Suppressor macrophage treated with lipopolysaccharide for 4 hours (primary cell): ENCODE data around the gene BCL2.

Source experiments
- DNase-seq: peaks from one replicate; pipeline ENCODE4 v3.0.0-alpha.2; 2020

BCL2 gene

DNA sequence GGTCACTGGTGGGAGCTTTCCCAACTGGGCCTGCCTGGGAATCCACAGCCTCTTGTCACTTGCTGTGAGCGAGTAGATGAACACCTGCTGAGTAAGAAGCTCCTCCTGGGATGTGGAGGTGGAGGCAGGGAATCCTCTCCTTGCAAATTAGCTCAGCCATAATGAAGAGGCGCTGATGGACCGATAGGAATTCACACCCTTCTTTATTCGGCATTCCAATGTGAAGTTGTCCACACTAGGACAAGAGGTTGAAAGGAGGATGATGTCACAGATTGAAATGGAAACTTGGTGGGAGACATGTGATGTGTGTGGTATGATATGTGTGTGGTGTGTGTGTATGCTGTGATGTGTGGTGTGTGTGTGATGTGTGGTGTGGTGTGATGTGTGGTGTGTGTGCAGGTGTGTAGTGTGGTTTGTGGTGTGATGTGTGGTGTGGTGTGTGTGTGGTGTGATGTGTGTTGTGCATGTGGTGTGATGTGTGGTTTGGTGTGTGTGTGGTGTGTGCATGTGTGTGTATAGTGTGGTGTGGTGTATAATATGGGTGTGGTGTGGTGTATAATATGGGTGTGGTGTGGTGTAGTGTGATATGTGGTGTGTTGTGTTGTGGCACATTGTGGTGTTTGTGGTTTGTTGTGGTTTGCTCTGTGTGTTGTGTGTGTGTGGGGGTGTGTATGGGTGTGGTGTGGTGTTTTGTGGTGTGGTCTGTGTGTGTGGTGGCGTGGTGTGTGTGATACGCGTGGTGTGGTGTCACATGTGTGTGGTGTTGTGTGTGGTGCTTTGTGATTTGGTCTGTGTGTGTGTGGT, 216.4 kb downstream of the BCL2 start:
- DNase-seq, result no peak

DNA sequence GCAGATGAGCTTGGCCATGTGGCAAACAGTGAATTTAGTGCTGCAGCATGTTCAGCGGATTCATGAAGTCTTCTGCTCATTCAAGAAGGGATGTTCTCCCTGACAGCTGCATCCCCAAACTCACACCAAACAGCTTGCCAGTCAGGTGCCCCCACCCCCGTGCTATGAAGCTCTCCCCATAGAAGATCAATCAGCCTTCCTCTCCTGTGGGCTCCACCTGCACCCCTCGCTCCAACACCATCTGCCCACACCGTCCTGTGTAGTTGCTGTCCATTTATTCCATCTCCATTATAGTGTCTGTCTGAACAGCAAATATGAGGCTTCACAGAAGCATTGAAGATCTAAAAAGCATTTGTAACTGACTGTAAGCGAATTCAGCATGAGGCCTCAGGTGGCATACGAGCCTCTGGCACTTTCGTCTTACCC, 218.9 kb downstream of the BCL2 start:
- no peak for DNase-seq

DNA sequence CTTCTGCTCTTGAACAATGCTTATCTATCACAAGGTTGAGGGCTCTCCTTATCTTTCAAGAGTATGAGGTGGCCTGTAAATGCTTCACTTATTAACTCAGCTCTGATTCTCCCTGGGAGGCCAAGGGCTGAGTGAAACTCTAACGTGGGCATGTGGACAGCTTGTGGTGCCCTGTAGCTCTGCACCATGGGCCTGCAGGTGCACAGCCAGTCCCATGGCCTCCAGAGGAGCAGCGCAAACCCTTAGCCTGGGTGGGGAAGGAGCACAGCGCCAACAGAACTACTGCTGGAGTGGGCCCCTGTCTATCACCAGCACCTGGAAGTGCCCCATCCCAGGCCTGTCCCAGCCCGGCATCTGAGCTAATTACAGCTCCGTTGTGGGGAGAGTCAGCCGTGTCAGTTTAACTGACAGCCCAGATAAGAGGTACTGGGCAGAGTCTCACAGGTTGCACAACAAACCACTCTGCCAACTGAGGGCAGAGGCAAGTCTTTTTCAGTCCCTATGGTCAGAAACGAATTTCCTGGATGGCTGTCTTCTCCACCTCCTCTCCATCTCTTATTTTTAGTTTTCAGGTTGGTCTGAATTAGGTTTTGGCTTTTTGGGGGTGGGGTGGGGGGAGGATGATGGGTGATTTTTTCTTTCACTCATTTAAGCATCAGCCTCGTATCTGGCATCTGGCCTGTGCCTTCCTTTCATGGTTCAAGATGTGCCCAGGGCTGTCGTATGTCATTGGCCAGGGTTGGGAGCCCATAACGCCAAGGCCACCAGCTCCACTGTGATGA, 219.5 kb downstream of the BCL2 start:
- no peak for DNase-seq

DNA sequence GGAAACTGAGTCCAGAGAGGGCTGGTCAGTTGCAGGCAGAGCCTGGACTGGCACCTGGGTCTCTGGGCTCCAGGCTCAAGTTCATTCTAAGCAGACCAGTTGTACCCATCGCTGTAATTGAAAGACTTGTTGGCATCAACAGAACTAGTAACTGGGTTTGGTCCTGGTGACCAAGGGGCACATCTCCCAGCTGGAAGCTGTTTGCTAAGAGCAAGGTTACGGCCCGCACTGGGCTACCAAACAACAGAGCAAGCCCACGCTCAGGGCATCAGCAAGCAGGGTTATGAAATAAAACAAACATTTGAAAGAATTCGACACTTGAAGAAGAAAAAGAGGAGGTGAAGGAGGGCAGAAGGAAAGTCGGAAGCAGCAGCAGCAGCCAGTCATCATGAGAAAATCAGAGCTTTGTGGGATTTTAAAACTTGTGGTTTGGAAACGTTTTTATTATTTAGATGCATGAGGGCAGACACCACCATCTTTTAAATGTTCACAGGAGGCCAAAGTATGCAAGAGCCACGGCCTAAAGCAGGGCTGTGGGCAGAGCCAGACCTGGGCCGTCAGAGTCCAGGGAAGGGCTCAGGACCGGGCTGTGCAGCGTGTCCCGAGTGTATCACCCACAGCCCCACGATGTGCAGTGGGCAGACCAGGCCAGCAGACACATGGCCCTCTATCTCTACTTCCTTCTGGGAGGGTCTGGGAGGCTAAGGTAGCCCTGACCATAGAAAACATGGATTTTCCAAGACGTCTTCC, 220.3 kb downstream of the BCL2 start:
- no peak for DNase-seq

DNA sequence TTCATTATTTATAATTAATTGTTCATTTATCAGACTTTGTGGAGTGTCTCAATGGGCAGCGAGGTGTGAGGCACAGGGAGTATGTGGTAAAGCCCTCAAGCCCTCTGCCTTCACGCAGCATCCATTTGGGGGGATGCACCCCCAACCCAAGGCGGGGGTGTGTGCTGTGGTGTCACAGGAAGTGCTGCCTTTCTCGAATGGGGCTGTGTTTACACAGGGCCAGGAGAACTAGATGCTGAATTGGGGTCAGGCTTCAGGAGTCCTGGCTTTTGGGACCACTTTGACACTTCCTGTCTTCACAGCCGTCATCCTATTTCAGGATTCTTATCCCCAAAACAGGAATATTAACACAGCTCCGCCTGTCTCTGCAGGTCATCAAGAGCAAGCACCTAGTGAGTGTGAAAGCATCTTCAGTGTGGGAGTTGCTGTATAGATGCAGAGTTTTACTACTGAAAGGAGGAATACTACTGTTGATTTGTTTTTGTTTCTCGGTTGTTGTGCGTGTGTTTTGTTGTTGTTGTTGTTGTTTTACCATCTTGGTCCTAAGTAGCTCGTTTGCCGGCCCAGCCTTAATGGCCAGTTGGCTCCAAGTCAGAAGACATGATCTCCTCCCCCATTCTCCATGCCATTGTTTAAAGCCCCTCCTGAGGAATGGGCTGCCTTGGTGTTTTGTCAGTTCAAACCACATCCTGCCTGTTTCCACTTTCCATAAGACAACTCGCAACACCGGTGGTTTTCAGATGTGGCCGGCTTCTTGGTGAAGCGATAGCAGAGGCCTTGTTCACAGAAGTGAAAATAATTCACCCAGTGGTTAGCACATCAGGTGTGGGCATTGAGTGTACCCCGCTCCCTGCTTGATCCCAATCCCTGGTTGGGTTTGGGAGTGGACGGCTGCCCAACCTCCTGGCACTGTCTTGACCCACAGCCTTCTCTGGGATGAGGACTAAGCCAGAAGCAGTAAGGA, 221.3 kb downstream of the BCL2 start:
- DNase-seq, result no peak

DNA sequence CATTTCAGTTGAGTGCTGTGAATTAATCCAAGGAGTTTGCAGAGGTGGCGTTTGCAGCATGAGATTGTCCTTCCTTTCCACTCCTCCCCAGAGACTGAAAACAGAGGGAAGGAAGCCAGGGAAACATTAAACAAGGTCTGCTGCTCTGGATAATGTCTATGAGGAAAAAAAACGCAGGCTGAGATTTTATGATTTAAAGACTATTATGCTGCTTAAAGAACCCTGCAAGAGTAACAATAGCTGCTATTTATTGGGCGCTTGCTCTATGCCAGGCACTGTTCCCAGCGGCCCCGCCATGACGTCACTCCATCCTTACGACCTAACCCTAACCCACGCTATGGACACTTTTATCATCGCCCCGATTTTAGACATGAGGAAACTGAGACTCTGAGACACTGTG, 222.4 kb downstream of the BCL2 start:
- no peak for DNase-seq

DNA sequence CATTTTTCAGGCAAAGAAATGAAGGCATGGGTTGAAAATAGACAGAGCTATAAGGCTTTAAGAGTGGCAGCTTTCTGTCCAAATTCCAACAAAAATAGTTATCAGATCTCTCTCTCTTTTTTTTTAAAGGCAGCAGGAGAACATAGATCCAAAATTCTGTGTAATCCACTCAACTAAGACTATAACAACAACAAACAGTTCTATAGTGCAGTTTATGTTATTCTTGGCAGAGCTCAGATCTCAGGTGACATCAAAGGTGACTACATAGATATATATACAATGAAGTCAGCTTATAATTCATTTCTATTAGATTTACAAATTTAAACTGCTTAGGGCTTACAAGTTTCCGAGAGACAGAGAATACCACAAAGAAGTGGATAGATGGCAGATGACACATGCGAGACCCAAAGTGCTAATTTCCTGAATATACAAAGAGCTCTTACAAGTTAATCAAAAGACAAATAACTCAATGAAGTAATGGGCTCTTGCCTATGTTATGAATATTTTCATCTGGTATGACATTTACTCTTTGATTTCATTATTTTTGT, 223.2 kb downstream of the BCL2 start:
- no peak for DNase-seq

DNA sequence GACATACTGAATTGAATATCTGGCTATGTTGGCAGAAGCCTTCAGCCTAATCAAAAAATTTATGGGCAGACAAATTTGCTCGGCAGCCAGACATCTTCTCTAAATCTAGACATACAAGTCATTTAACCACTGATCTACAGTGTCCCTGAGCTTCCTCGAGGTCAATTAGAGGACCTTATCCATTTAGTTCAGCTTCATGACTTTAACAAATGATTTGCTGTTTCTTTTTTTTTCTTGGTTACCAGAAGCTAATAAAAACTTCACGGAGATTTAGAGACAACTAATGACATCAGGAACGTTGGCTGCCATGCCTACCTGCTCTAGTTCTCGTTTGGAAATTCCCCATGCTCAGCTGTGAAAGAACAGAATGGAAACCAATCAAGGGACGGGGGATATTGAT, 223.8 kb downstream of the BCL2 start:
- no peak for DNase-seq

DNA sequence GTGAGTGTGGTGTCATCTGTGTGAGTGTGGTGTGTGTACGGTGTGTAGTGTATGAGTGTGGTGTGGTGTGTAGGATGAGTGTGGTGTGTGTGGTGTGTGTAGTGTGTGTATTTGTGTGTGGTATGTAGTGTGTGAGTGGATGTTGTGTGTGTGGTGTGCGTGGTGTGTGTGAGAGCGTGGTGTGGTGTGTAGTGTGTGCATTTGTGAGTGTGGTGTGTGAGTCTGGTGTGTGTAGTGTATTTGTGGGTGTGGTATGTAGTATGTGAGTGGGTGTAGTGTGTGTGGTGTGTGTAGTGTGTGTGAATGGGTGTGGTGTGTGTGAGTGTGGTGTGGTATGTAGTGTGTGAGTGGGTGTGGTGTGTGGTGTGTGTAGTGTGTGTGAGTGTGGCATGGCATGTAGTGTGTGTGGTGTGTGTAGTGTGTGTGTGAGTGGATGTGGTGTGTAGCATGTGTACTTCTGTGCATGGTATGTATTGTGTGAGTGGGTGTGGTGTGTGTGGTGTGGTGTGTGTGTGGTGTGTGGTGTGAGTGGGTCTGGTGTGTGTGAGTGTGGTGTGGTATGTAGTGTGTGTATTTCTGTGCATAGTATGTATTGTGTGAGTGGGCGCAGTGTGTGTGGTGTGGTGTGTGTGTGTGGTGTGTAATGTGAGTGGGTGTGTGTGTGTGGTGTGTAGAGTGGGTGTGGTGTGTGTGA, 227.8 kb downstream of the BCL2 start:
- no peak for DNase-seq

DNA sequence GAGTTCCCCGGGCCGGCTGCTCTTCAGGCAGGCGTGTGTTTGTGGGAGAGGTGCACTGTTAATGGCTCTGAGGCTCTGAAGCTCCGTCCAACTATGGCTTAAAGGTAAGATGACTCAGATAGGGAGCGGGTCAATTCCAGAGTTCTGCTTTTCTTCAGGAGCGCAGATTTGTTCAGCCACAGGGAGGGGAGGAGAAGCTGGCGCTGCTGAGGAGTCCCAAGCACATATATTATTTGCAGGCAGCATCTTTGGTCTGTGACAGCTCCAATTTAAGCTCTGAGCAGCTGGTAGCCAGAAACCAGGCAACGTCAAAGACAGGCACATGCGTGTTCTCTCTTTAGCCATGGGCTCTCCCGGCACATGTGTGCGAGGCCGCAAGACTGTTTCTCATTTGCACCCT, 229.2 kb downstream of the BCL2 start:
- DNase-seq, result no peak

DNA sequence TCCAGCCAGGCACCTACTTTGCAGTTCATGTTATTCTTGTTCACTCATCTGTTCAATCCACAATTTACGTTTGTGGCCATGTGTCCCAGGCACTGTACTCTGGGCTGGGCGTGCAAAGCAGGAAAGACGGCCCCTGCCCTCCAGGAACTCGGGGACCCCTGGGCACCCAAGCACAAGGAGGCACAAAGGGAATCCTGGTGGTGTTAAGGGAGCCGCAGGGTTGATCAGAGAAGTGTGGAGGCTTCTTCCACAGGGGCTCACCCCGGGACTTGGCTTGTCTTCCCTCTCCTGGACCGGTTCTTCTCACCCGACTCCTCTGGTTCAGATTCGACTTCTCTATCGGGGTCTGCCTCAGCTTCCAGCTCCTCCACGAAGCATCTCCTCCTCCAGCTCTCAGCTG, 230.5 kb downstream of the BCL2 start:
- no peak for DNase-seq

DNA sequence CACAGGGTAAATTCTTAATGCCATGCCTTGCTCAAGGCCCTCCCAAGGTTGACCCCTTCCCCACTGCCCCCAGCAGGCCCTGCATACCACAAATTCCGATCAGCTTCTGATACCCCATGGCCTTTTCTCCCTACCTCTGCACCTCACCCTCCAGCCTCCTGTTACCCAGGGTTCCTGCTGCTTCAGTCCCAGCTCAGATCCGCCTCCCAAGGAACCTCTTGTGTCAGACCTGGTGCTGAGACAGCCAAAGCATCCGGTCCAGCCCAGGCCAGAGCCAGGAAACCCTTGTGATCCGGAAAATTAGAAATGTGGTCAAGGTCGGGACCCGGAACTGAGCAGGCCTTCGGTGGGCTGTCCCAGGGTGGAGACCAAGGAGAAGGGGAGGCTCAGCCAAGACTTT, 231.3 kb downstream of the BCL2 start:
- DNase-seq, result no peak

DNA sequence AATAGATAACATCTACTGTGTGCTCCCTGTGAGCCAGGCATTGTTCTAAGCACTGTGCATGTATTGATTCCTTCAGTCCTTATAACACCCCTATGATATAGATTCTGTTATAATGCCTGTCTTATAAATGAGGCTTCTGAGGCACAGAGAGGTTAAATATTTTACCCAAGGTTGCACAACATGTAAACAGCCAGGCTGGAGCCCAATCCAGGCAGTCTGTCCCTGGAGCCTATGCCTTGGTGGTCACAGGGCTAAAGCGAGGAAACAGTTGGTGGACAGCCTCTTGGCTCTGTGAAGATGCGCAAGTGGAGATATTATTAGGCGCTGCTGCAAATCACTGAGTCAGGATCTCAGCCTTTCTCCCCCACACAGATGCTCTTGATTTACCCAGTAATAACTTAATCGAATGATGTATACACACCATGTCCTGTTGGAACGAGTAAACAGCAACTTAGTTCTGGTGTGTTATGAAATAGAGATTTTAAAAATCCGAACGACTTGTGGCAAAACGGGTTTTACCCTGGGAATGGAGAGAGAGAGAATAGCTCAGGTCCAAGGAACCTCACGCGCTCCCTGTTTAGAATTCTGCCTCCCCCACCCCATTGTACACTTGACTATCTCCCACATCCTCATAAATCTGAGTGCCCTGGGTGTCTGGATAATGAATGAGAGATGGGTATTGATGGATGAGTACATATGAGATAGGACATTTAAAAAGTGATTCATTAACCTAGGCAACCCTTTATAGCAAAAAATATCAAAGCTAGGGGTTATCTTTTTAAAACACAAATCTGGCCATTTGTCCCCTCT, 231.9 kb downstream of the BCL2 start:
- no peak for DNase-seq

DNA sequence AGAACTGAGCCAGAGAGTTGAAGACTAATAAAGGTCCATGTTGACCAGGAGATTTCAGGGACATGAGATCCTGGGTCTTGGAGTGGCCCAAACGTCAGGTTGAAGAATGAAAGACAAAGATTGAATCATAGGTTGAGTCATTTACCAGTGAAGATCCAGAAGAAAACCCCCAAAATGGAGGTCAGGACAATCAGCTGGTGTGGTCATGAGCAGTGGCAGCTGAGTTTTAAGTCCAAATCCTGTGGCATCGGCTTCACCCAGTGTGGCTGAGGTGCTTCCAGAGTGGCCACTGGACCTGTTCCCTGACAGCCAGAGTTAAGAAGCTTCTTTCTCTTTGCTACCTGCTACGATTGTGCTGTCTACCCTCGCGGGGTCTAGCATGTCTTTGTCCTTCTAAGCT, 234.0 kb downstream of the BCL2 start:
- no peak for DNase-seq

DNA sequence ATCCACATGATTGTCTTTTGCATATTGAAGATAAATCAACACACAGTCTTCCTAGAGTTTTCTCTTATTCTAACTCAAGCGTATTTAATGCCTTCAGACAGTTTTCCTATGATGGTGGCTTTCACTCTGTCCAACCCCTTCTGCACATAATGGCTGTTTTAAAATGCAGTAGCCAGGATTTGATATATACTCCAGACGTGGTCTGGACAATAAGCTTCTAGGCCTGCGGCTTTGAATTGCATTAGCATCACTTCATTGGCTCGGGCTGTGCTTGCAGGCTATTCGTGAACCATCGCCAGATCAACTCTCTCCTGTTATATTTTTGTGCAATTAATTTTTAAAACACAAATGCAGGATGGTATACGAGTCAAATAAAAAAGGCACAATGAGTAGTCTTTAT, 235.3 kb downstream of the BCL2 start:
- DNase-seq, result no peak

DNA sequence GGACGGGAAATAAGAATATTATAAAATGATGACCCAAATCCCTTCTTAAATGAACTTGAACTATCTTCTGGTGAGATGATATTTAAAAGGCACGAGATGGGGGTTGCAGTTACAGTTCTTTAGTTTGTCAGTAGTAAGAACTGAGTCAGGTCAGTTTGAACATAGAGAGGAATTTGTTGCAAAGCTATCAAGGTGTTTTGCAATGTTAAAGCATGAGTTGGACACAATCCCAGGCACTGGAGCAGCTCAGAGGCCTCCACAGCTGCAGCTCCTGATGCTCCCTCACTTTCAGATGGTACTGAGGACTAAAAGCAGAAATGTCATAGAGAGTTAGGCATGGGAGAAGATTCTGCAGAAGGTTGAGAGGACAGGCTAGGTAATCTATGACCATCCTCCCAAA, 236.0 kb downstream of the BCL2 start:
- DNase-seq, result no peak

DNA sequence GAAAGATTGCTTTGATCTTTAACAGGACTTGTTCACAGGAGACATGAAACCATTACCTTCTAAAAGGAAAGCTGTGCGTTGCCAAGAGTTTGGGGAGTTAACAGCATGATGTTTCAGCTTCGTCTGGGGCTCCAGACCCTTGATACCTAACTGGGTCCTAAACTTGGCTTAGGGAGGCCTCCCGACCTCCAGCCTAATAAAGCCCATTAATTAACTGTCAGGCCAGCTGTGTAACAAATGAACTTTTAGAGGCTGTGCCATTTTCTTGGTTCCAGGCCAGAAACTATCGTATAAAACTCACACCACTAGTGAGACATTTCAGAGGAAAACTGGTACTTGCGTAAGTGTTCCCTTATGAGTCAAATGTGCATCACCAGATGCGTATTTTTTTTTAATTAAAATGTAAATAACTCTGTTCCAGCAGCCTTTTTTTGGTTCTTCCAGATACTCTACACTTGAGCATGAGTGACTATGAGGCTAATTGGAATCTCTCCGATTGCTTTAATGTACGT, 236.5 kb downstream of the BCL2 start:
- peak; percentile 58 for DNase-seq

DNA sequence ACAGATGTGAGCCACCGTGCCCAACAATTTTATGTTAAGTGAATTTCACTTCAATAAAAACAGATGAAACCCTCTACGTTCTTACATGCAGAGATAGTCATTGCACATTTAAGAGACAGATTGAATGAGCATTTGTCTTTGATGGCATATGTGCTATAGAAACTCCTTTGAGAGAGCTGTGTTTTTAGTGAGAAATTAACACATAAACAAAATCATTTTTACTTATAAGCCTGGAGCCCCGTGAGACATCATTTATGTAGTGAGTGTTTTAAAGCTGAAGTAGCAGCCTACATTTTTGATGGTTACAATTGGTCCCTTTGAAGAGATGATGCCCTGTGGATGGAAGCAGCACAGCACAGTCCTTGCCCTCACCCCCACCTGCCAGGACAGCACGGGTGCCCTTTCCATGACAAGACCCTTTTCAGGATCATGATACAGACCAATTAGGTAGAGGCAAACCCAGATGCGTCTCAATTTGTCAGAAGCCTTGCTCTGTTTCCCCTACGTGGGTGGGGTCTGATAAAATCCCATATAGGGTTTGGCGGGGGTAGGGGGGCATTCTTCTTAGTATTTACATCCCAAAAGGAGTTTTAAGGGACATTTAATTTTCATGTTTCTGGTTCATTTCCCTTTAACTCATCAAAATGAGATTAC, 237.1 kb downstream of the BCL2 start:
- no peak for DNase-seq

DNA sequence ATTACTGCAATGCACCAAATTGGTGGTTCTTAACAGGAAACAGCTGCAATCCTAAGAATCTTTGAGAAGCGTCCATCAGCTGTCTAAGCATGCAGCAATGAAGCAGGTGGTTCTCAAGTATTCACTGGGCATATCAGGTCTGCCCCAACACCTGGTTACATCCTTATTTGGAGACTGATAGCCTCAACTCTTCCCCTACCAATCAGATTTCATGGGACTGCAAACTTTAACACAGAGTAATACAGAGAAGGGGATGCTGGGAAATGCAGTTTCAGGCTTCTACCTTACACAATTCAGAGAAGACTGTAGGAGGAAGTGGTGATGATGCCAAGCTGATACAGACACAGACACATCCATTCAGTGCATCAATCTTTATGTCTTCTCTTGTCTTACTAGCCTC, 240.5 kb downstream of the BCL2 start:
- DNase-seq, result peak; percentile 42

DNA sequence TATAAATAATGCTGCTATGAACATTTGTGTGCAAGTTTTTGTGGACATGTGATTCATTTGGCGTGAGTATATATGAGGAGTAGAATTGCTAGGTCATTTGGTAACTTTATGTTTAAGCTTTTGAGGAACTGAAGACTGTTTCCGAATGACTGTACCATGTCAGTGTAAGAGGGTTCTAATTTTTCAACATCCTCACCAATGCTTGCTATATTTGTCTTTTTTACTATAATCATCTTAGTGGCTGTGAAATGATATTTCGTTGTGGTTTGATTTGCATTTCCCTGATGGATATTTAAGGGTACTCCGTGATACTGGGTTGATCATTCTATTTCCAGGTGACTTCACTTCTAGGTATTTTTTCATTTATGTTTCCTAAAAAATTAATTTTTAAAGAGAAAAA, 241.1 kb downstream of the BCL2 start:
- DNase-seq, result peak; percentile 90
